GM04504 (cell line): ENCODE data around the gene SLC44A4.
A peak's percentile ranks its signal among the peaks of the same experiment; 100 is the strongest.
"Not testable (repeated sequence)": the region's sequence is repeated elsewhere in the genome, so short reads cannot be mapped to it uniquely, and the experiment has no call there.

Experiments
- DNase-seq: peaks from one replicate; pipeline ENCODE4 v3.0.0-alpha.2; 2012; ENCODE audit warnings: low read depth

The SLC44A4 gene

GRCh38 chr6:31859923-31860322 lies 18.9 kb downstream of the SLC44A4 start:
- no peak for DNase-seq

- no peak for DNase-seq
Measured at GRCh38 chr6:31858707-31859106, 20.1 kb downstream of the SLC44A4 start.

- not testable (repeated sequence) for DNase-seq
Measured at GRCh38 chr6:31857774-31858173, 21.0 kb downstream of the SLC44A4 start.

- not testable (repeated sequence) for DNase-seq
Measured at GRCh38 chr6:31851980-31852718, 26.6 kb downstream of the SLC44A4 start.

GRCh38 chr6:31851485-31851832 lies 27.3 kb downstream of the SLC44A4 start:
- DNase-seq, result no peak

- no peak for DNase-seq
Measured at GRCh38 chr6:31850765-31851484, 27.9 kb downstream of the SLC44A4 start.

- no peak for DNase-seq
Measured at GRCh38 chr6:31847276-31847978, 31.4 kb downstream of the SLC44A4 start.

GRCh38 chr6:31844507-31844906 lies 34.3 kb downstream of the SLC44A4 start:
- no peak for DNase-seq

GRCh38 chr6:31842053-31842452 lies 36.7 kb downstream of the SLC44A4 start:
- no peak for DNase-seq

GRCh38 chr6:31839779-31840126 lies 39.0 kb downstream of the SLC44A4 start:
- DNase-seq, result not testable (repeated sequence)

GRCh38 chr6:31838968-31839367 lies 39.8 kb downstream of the SLC44A4 start:
- DNase-seq, result no peak

- not testable (repeated sequence) for DNase-seq
Measured at GRCh38 chr6:31838114-31838553, 40.7 kb downstream of the SLC44A4 start.

GRCh38 chr6:31837369-31838113 lies 41.3 kb downstream of the SLC44A4 start:
- no peak for DNase-seq

GRCh38 chr6:31836474-31837368 lies 42.1 kb downstream of the SLC44A4 start:
- no peak for DNase-seq

GRCh38 chr6:31836047-31836473 lies 42.7 kb downstream of the SLC44A4 start:
- DNase-seq, result no peak

GRCh38 chr6:31834367-31835250 lies 44.2 kb downstream of the SLC44A4 start:
- peak; percentile 77 for DNase-seq

GRCh38 chr6:31831350-31832215 lies 47.2 kb downstream of the SLC44A4 start:
- no peak for DNase-seq

GRCh38 chr6:31830886-31831335 lies 47.9 kb downstream of the SLC44A4 start:
- DNase-seq, result no peak
